HG03159 (cell line): Measurements from ENCODE around the gene SAMD4B.
A peak's percentile ranks its signal among the peaks of the same experiment; 100 is the strongest.
"Not testable (repeated sequence)": the region's sequence is repeated elsewhere in the genome, so short reads cannot be mapped to it uniquely, and the experiment has no call there.

ENCODE experiments used
- ATAC-seq: cut with Tn5 transposase; IDR thresholded peaks from one replicate; pipeline ENCODE4 v1.9.1; 2021; ENCODE audit warnings: mild to moderate bottlenecking, moderate library complexity; ENCODE audit not compliant: unreplicated experiment

The SAMD4B gene

GRCh38 chr19:39341719-39342604 is at the start of gene SAMD4B:
TSS of gene SAMD4B (plus strand) at chr19:39342421. CDS start at chr19:39356894, 14,473 bp downstream.
- peak; percentile 83 for ATAC-seq

GRCh38 chr19:39293394-39293793 is 48.8 kb upstream of the SAMD4B start:
- no peak for ATAC-seq

DNA sequence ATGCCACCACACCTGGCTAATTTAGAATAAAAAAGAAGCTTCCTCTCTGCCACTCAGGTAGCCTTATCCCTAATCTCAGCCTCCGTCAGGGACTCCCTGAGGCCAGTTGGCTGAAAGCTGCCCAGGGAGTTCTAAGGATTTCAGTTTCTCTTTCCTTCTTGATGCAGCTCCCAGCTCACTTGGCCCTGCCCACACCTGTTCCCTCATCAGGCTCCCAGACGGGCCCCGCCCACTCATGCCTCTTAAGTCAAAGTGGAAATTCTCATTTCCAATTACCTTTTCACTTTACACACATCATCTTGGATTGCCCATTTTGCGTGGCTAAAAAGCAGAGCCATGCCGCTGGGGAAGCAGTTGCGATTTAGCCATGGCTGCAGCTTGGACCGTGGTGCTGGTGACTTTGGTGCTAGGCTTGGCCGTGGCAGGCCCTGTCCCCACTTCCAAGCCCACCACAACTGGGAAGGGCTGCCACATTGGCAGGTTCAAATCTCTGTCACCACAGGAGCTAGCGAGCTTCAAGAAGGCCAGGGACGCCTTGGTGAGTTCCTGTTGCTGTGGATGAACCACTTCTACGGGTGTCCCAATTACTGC is 46.1 kb upstream of the SAMD4B start, which contains the start of gene IFNL1:
Gene IFNL1, plus strand, starts transcription at position 353 of the 591 bp plus-strand sequence. Its CDS starts 15 bp downstream, at position 368.
- no peak for ATAC-seq

DNA sequence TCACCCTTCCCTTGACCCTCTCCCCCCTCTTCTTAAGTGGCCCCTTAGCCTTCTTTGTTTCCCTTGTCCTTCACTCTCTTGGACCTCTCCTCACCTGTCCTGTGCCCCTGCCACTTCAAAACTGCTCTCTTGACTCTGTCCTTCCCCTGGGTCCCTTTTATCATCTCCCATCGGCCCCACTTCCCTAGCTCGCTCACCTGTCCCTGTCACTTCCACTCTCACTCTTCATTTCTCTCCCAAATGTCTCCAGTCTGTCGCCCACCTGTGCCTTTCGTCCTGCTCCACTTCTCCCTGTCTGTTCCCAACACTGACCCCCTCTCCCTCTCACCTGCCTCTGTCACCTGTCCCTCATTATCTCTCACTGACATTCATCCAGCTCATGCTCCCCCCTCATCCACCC is 45.3 kb upstream of the SAMD4B start:
- no peak for ATAC-seq

- no peak for ATAC-seq
These were observed 44.1 kb upstream of the SAMD4B start for GRCh38 chr19:39297931-39298634.

GRCh38 chr19:39299404-39299803 is 42.8 kb upstream of the SAMD4B start:
- ATAC-seq: no peak

DNA sequence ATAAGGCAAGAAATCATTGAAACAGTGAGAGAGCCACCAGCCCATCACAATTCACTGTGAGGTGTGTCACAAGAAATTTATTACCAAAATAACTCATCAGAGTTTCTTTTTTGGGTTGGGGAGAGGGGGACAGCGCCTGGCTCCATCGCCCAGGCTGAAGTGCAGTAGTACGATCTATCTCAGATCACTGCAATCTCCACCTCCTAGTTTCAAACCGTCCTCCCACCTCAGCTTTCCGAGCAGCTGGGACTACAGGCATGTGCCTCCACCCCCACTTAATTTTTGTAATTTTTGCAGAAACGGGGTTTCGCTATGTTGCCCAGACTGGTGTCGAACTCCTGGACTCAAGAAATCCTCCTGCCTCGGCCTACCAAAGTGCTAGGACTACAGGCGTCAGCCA is 42.4 kb upstream of the SAMD4B start:
- ATAC-seq: no peak

DNA sequence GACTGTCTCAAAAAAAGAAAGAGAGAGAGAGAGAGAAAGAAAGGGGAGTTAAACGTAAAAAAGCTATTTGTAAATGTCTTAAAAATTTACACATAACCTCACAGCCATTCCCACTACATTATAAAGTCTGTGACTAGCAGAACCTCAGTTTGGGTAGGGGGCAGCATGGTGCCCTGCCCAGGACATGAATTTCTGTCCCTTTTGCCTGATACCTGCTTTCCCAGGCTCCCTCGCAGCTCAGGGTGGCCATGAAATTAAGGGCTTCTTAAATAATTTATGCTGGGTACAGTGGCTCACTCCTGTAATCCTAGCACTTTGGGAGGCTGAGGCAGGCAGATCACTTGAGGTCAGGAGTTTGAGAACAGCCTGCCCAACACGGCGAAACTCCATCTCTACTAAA is 41.2 kb upstream of the SAMD4B start:
- ATAC-seq: no peak

GRCh38 chr19:39301562-39301961 is 40.7 kb upstream of the SAMD4B start:
- no peak for ATAC-seq

GRCh38 chr19:39303373-39304184 is 38.6 kb upstream of the SAMD4B start:
- no peak for ATAC-seq

DNA sequence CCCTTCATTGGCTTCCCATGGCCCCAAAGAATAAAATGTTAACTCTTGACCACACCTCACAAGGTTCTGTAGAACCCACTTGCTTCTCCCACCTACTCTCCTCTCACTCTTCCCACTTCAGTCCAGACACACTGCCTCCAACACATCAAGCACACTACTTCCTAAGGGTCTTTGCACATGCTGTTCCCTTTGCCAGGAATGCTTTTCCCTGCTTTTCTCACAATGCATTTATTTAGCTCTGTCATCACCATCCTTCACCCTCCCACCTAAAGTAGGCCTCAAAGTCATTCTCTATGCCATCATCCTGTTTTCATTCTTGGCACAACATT is 38.1 kb upstream of the SAMD4B start:
- ATAC-seq: no peak

DNA sequence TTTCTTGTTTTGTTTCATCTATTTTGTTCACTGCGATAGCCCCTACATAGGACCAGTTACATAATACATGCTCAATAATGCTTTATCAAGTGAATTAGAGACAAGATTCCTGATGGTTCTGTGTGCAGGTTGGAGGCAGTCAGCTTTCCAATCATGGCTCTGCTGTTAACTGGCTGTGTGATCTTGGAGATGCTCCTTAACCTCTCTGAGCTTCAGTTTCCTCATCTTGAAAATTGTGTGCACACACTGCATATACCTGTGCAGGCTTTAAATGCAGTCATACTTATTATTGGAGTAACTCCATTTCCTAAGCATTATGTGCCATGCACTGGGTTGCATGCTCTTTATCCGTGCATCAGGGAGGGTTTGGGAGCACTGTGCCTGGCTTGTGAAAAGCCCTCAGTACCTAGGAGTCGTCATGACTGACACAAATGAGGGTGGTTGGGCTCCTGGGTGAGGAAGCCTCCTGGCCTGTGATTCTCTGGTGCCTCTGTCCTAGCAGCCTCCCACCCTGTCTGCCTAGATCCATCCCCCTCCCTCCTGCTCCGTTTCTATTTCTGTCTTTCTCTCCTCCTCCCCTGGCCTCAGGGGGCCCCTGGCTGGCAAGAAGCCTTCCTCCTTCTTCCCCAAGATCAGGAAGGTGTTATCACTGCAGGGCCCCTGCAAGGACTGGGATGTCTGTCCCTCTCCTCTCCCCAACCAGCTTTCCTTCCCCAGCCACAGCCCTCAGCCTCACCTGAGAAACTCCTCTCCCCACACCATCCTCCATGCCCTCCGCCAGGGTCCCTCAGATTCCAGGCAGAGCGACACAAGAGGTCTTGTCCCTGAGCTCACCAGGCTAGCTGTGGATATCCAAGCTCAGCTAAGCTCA is 37.3 kb upstream of the SAMD4B start:
- no peak for ATAC-seq

DNA sequence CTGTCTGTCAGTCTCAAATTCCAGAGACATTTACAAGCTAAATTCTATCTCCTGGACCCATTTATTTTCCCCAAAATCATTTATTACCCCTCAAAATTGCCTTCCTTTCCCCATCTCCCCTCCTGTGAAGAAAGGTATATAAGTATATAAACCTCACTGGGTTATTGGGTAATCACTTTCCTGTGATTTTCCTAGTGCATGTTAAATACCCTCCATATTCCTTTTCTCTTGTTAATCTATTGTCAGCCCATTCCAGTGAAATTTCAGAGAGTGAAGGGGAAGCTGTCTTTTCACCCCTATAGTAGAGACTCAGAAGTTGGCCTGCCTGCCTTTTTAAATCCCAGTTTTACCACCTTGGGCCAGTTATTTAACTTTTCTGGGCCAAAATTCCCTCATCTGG is 36.1 kb upstream of the SAMD4B start:
- ATAC-seq: no peak

GRCh38 chr19:39307046-39307821 is 35.0 kb upstream of the SAMD4B start:
- ATAC-seq: no peak

- no peak for ATAC-seq
These were observed 34.2 kb upstream of the SAMD4B start for GRCh38 chr19:39307822-39308530.

- no peak for ATAC-seq
These were observed 33.5 kb upstream of the SAMD4B start for GRCh38 chr19:39308531-39309304.

DNA sequence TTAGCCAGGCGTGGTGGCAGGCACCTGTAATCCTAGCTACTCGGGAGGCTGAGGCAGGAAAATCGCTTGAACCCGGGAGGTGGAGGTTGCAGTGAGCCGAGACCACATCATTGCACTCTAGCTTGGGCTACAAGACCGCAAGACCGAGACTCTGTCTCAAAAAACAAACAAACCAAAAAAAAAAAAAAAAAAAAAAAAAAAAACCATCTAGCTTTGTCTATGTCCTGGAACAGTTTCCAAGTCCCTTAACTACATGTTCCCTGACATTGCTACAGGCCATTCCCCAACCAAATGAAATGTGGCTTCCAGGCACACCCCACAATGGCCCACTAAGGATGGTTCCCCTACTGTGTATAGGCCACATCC is 32.9 kb upstream of the SAMD4B start:
- not testable (repeated sequence) for ATAC-seq
